ENCODE data around the gene CACFD1.
"Not testable (repeated sequence)": the region's sequence is repeated elsewhere in the genome, so short reads cannot be mapped to it uniquely, and the experiment has no call there.

The CACFD1 gene

GRCh38 chr9:133440874-133441273 lies 18.9 kb upstream of the CACFD1 start:
- DNase-seq (ENCODE audit: low read depth) = no peak

GRCh38 chr9:133441571-133441970 lies 18.2 kb upstream of the CACFD1 start:
- no peak for DNase-seq (ENCODE audit: low read depth)

GRCh38 chr9:133443248-133443647 lies 16.5 kb upstream of the CACFD1 start:
- DNase-seq (ENCODE audit: low read depth) = no peak

- no peak for DNase-seq (ENCODE audit: low read depth)
These were observed 15.8 kb upstream of the CACFD1 start for GRCh38 chr9:133443982-133444381.

GRCh38 chr9:133445293-133445969 lies 14.3 kb upstream of the CACFD1 start:
- no peak for DNase-seq (ENCODE audit: low read depth)

- no peak for DNase-seq (ENCODE audit: low read depth)
These were observed 11.2 kb upstream of the CACFD1 start for GRCh38 chr9:133448487-133448972.

- no peak for DNase-seq (ENCODE audit: low read depth)
These were observed 10.0 kb upstream of the CACFD1 start for GRCh38 chr9:133449760-133450159.

GRCh38 chr9:133451865-133452264 lies 7.9 kb upstream of the CACFD1 start:
- not testable (repeated sequence) for DNase-seq (ENCODE audit: low read depth)

- no peak for DNase-seq (ENCODE audit: low read depth)
These were observed 7.2 kb upstream of the CACFD1 start for GRCh38 chr9:133452562-133452961.

- DNase-seq (ENCODE audit: low read depth) = no peak
These were observed 6.1 kb upstream of the CACFD1 start for GRCh38 chr9:133453651-133454050.

- no peak for DNase-seq (ENCODE audit: low read depth)
These were observed 5.5 kb upstream of the CACFD1 start for GRCh38 chr9:133454325-133454724.

- DNase-seq (ENCODE audit: low read depth) = no peak
These were observed 4.7 kb upstream of the CACFD1 start for GRCh38 chr9:133454943-133455673.

GRCh38 chr9:133455936-133456335 lies 3.8 kb upstream of the CACFD1 start:
- no peak for DNase-seq (ENCODE audit: low read depth)

GRCh38 chr9:133456409-133456808 lies 3.4 kb upstream of the CACFD1 start:
- no peak for DNase-seq (ENCODE audit: low read depth)

GRCh38 chr9:133457233-133457632 lies 2.5 kb upstream of the CACFD1 start:
- DNase-seq (ENCODE audit: low read depth) = no peak

- DNase-seq (ENCODE audit: low read depth) = no peak
These were observed 2.0 kb upstream of the CACFD1 start for GRCh38 chr9:133457748-133458147.

- no peak for DNase-seq (ENCODE audit: low read depth)
These were observed 1.0 kb upstream of the CACFD1 start for GRCh38 chr9:133458643-133459312.

- peak; percentile 27 for DNase-seq (ENCODE audit: low read depth)
These were observed 812 bp downstream of the CACFD1 start for GRCh38 chr9:133460405-133461175.

- DNase-seq (ENCODE audit: low read depth) = no peak
These were observed 2.2 kb downstream of the CACFD1 start for GRCh38 chr9:133461975-133462374.

- DNase-seq (ENCODE audit: low read depth) = no peak
These were observed 3.6 kb downstream of the CACFD1 start for GRCh38 chr9:133463234-133463863.

GRCh38 chr9:133463864-133464615 lies 4.3 kb downstream of the CACFD1 start:
- DNase-seq (ENCODE audit: low read depth) = no peak
